DOHH2 (cell line): ENCODE results near the gene PRKCH.

Source experiments
- EZH2phosphoT487 ChIP-seq: fragments of 200-600 bp; sonication (generic); IDR thresholded peaks from 2 replicates; pipeline ENCODE4 v1.6.1; 2017; ENCODE audit warnings: borderline replicate concordance, mild to moderate bottlenecking, antibody characterized with exemption, low read length, moderate library complexity, mixed read lengths
- TF ChIP-seq, protein P1 (sequence below): fragments of 200-600 bp; sonication (generic); IDR thresholded peaks from one replicate; pipeline ENCODE4 v1.5.1; 2014; ENCODE audit warnings: antibody characterized with exemption, mild to moderate bottlenecking, low read depth, low read length; ENCODE audit not compliant: poor library complexity, severe bottlenecking

DNA sequence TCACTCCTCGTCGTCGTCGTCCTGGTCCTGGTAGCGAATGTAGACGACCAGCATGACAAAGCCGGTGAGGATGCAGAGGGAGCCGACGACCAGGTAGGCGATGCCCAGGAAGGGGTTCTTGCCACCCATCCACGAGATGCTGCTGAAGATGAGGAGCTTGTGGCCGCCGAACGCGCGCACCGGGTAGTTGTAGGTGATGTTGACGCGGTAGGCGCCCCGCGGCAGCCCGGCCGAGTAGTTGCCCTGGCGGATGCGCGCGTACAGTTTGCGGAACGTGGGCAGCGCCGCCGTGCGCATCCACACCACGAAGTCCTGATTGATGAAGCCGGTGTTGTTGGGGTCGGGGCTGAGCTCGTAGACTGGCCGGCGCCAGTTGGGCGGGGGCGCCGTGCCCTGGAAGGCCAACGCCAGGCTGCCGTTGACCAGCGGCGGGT is 41.3 kb upstream of the PRKCH start:
- TF ChIP-seq, protein P1, sequence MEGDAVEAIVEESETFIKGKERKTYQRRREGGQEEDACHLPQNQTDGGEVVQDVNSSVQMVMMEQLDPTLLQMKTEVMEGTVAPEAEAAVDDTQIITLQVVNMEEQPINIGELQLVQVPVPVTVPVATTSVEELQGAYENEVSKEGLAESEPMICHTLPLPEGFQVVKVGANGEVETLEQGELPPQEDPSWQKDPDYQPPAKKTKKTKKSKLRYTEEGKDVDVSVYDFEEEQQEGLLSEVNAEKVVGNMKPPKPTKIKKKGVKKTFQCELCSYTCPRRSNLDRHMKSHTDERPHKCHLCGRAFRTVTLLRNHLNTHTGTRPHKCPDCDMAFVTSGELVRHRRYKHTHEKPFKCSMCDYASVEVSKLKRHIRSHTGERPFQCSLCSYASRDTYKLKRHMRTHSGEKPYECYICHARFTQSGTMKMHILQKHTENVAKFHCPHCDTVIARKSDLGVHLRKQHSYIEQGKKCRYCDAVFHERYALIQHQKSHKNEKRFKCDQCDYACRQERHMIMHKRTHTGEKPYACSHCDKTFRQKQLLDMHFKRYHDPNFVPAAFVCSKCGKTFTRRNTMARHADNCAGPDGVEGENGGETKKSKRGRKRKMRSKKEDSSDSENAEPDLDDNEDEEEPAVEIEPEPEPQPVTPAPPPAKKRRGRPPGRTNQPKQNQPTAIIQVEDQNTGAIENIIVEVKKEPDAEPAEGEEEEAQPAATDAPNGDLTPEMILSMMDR: no peak
- TF ChIP-seq EZH2phosphoT487: no peak
